Duodenal mucosa (tissue), 2 donors: Measurements from ENCODE around the gene SLC2A5.
"Not testable (repeated sequence)": the region's sequence is repeated elsewhere in the genome, so short reads cannot be mapped to it uniquely, and the experiment has no call there.

Experiments
- H3K27ac ChIP-seq: one replicate; pipeline ENCODE4 v1.7.0; 2013; ENCODE audit warnings: low read depth, low read length
- H3K27me3 ChIP-seq, 2 donors: one replicate each; pipeline ENCODE4 v1.7.0; 2013; ENCODE audit warnings: low read length in 2 of 2, control low read depth in 1 of 2; ENCODE audit not compliant: insufficient read depth in 2 of 2, control insufficient read depth in 1 of 2
- H3K36me3 ChIP-seq, 2 donors: one replicate each; pipeline ENCODE4 v1.7.0; 2013; ENCODE audit warnings: low read length in 2 of 2, control low read depth in 1 of 2; ENCODE audit not compliant: insufficient read depth in 2 of 2, control insufficient read depth in 1 of 2
- H3K4me1 ChIP-seq, 2 donors: one replicate each; pipeline ENCODE4 v1.7.0; 2013; ENCODE audit warnings: low read length in 2 of 2, control low read depth in 1 of 2; ENCODE audit not compliant: insufficient read depth in 2 of 2, control insufficient read depth in 1 of 2
- H3K4me3 ChIP-seq, 2 donors: one replicate each; pipeline ENCODE4 v1.7.0; 2013; ENCODE audit warnings: low read length in 2 of 2, low read depth in 1 of 2
- H3K9ac ChIP-seq, 2 donors: one replicate each; pipeline ENCODE4 v1.7.0; 2013; ENCODE audit warnings: low read length in 2 of 2, low read depth in 1 of 2
- H3K9me3 ChIP-seq, 2 donors: one replicate each; pipeline ENCODE4 v1.7.0; 2013; ENCODE audit warnings: low read length in 2 of 2, control low read depth in 1 of 2; ENCODE audit not compliant: control insufficient read depth in 1 of 2

The SLC2A5 gene

GRCh38 chr1:9009438-9010370, 59.7 kb downstream of the SLC2A5 start:
- H3K4me1 ChIP-seq, result peaks cover 0 to 7% of the 10 kb centered on the region in 2 donors
- H3K9ac ChIP-seq, result no peak overlapping the region
- no peak overlapping the region for H3K4me3 ChIP-seq
- no peak overlapping the region for H3K27ac ChIP-seq
- H3K9me3 ChIP-seq, result no peaks in the 10 kb centered on the region
- no peaks in the 10 kb centered on the region for H3K36me3 ChIP-seq
- H3K27me3 ChIP-seq, result no peaks in the 10 kb centered on the region

GRCh38 chr1:9008236-9008635, 61.2 kb downstream of the SLC2A5 start:
- Histone ChIP-seq H3K4me1 (peaks cover 0 to 7% of the 10 kb centered on the region in 2 donors), H3K36me3 (no peaks in the 10 kb centered on the region), H3K27me3 (no peaks in the 10 kb centered on the region), H3K4me3 (no peak overlapping the region), H3K9me3 (no peaks in the 10 kb centered on the region), H3K27ac (no peak overlapping the region), H3K9ac (no peak overlapping the region)

DNA sequence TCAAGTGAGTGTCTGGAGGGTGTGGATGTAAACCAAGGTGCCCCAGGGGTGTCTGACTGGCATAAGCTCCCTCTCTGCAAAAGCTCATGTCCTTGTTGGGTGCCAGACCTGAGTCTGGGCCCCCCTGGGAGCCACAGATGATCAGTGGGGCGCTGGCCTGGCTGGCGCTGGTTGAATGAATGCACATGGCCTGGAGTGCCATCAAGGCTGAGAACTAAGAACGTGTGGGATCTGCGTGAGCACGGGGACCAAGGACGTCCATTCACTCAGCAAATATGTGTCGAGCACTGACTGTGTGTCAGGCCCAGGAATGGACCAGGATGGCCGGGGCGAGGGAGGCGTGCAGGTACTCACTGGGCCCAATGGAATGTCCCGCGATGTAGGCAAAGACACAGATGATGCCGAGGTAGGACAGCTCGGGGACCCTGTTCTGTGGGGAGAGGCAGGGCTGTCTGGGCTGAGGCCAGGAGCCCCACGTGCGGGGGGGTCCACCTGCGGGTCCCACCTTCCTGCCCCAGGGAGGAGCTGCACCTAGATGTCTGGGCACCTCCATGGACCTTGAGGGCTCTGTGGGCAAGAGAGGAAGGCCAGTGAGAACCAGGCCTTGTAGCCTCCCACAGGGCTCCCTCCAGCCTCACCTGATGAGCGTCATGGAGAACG, 62.3 kb downstream of the SLC2A5 start:
- no peaks in the 10 kb centered on the region for H3K27me3 ChIP-seq
- H3K36me3 ChIP-seq, result no peaks in the 10 kb centered on the region
- no peak overlapping the region for H3K4me3 ChIP-seq
- no peak overlapping the region for H3K27ac ChIP-seq
- H3K9me3 ChIP-seq, result no peaks in the 10 kb centered on the region
- H3K9ac ChIP-seq, result no peak overlapping the region
- H3K4me1 ChIP-seq, result peaks cover 0 to 7% of the 10 kb centered on the region in 2 donors

DNA sequence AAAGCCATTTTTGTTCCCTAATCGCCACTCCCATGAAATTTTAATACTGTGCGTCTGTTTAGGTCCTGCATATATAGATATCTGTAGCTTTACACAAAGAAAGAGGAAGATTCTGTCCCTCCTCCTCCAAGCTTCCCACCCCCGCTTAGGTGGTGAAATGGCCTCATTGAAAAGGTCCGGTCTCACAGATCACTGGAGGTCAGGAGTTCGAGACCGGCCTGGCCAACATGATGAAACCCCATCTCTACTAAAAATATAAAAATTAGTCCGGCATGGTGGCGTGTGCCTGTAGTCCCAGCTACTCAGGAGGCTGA, 64.1 kb downstream of the SLC2A5 start:
- Histone ChIP-seq H3K27ac (no peak overlapping the region), H3K9me3 (no peaks in the 10 kb centered on the region), H3K27me3 (no peaks in the 10 kb centered on the region), H3K4me1 (peaks cover 0 to 7% of the 10 kb centered on the region in 2 donors), H3K36me3 (no peaks in the 10 kb centered on the region), H3K4me3 (no peak overlapping the region), H3K9ac (no peak overlapping the region)

GRCh38 chr1:9004700-9005394, 64.6 kb downstream of the SLC2A5 start:
- Histone ChIP-seq H3K27me3 (no peaks in the 10 kb centered on the region), H3K36me3 (no peaks in the 10 kb centered on the region), H3K9ac (no peak overlapping the region), H3K4me3 (no peak overlapping the region), H3K4me1 (peaks cover 0 to 7% of the 10 kb centered on the region in 2 donors), H3K9me3 (no peaks in the 10 kb centered on the region), H3K27ac (no peak overlapping the region)

- Histone ChIP-seq H3K9me3 (no peaks in the 10 kb centered on the region), H3K27me3 (no peaks in the 10 kb centered on the region), H3K4me1 (peaks cover 0 to 7% of the 10 kb centered on the region in 2 donors), H3K36me3 (no peaks in the 10 kb centered on the region), H3K4me3 (no peak overlapping the region), H3K27ac (no peak overlapping the region), H3K9ac (no peak overlapping the region)
These were observed 65.3 kb downstream of the SLC2A5 start for GRCh38 chr1:9004031-9004699.

GRCh38 chr1:9002215-9002560, 67.2 kb downstream of the SLC2A5 start:
- not testable (repeated sequence) for H3K9me3 ChIP-seq, H3K4me3 ChIP-seq, H3K4me1 ChIP-seq, H3K36me3 ChIP-seq, H3K27ac ChIP-seq, H3K9ac ChIP-seq, H3K27me3 ChIP-seq

- not testable (repeated sequence) for H3K4me3 ChIP-seq, H3K36me3 ChIP-seq, H3K9me3 ChIP-seq, H3K27ac ChIP-seq, H3K9ac ChIP-seq, H3K27me3 ChIP-seq, H3K4me1 ChIP-seq
These were observed 67.8 kb downstream of the SLC2A5 start for GRCh38 chr1:9001534-9002214.

GRCh38 chr1:8993962-8994675, 75.3 kb downstream of the SLC2A5 start:
- not testable (repeated sequence) for H3K27ac ChIP-seq, H3K4me3 ChIP-seq, H3K9me3 ChIP-seq, H3K27me3 ChIP-seq, H3K4me1 ChIP-seq, H3K9ac ChIP-seq, H3K36me3 ChIP-seq
